Neural cell (in vitro differentiated cells): Measurements from ENCODE around the gene PLP1. TPM values are rescaled to one million over a fixed set of nuclear protein-coding genes. Genes with fewer than 3 reads are reported as not detected.

Source experiments
- H2AFZ ChIP-seq: fragments of 200-600, 300-800 bp; sonication (generic), shearing (Covaris generic); 2 replicates; pipeline ENCODE4 v1.6.0; 2014; ENCODE audit warnings: low read depth, mild to moderate bottlenecking, antibody characterized with exemption, low read length, moderate library complexity
- H3F3A ChIP-seq: fragments of 200-600 bp; shearing (Covaris generic); 2 replicates; pipeline ENCODE4 v1.6.1; 2016; ENCODE audit warnings: mild to moderate bottlenecking, moderate library complexity, mixed read lengths, antibody characterized with exemption, low read length; ENCODE audit not compliant: insufficient read depth, poor library complexity, severe bottlenecking
- H3K27ac ChIP-seq: fragments of 200-600, 300-800 bp; sonication (generic), shearing (Covaris generic); 2 replicates; pipeline ENCODE4 v1.5.1; 2014; ENCODE audit warnings: mild to moderate bottlenecking, low read length, moderate library complexity
- H3K27me3 ChIP-seq: fragments of 300-800, 200-600 bp; sonication (generic), shearing (Covaris generic); 2 replicates; pipeline ENCODE4 v1.6.0; 2014; ENCODE audit warnings: mild to moderate bottlenecking, low read depth, low read length, moderate library complexity; ENCODE audit not compliant: insufficient read depth
- H3K36me3 ChIP-seq: fragments of 300-800, 200-600 bp; sonication (generic), shearing (Covaris generic); 2 replicates; pipeline ENCODE4 v1.5.1; 2014; ENCODE audit warnings: mild to moderate bottlenecking, antibody characterized with exemption, low read length, moderate library complexity; ENCODE audit not compliant: insufficient read depth
- H3K4me2 ChIP-seq: fragments of 300-800, 200-600 bp; sonication (generic), shearing (Covaris generic); 2 replicates; pipeline ENCODE4 v1.6.0; 2014; ENCODE audit warnings: mild to moderate bottlenecking, low read length
- H3K4me3 ChIP-seq: fragments of 300-800, 200-600 bp; sonication (generic), shearing (Covaris generic); 2 replicates; pipeline ENCODE4 v1.5.1; 2014; ENCODE audit warnings: mild to moderate bottlenecking, low read length, moderate library complexity
- H3K79me2 ChIP-seq: fragments of 200-600 bp; shearing (Covaris generic); replicated peaks from 2 replicates; pipeline ENCODE4 v1.6.0; 2014; ENCODE audit warnings: mild to moderate bottlenecking, low read length, moderate library complexity; ENCODE audit not compliant: insufficient read depth
- H3K9ac ChIP-seq: fragments of 300-800, 200-600 bp; sonication (generic), shearing (Covaris generic); 2 replicates; pipeline ENCODE4 v1.6.1; 2016; ENCODE audit warnings: mild to moderate bottlenecking, low read length, mixed read lengths
- H3K9me2 ChIP-seq: fragments of 200-600 bp; shearing (Covaris generic); 2 replicates; pipeline ENCODE4 v1.6.1; 2016; ENCODE audit warnings: mild to moderate bottlenecking, low read length, mixed read lengths; ENCODE audit not compliant: insufficient read depth
- H3K9me3 ChIP-seq: fragments of 200-600, 300-800 bp; sonication (generic), shearing (Covaris generic); 2 replicates; pipeline ENCODE4 v1.6.1; 2016; ENCODE audit warnings: mild to moderate bottlenecking, mixed run types, low read length, moderate library complexity, mixed read lengths
- H4K20me1 ChIP-seq: fragments of 200-600 bp; shearing (Covaris generic); 2 replicates; pipeline ENCODE4 v1.6.1; 2016; ENCODE audit warnings: mild to moderate bottlenecking, mixed run types; ENCODE audit not compliant: insufficient read depth
- EP300 ChIP-seq: fragments of 450-650 bp; conservative IDR thresholded peaks from 2 replicates; pipeline ENCODE4 v1.6.1; 2014; ENCODE audit warnings: antibody characterized with exemption, mild to moderate bottlenecking, moderate library complexity; ENCODE audit not compliant: poor library complexity, severe bottlenecking
- EZH2 ChIP-seq: fragments of 200-600, 300-800 bp; shearing (Covaris generic), sonication (generic); IDR thresholded peaks from 2 replicates; pipeline ENCODE4 v1.6.1; 2014; ENCODE audit warnings: antibody characterized with exemption, low read length, borderline replicate concordance, mild to moderate bottlenecking; ENCODE audit not compliant: insufficient read depth, poor library complexity, severe bottlenecking
- MXI1 ChIP-seq: fragments of 450-650 bp; conservative IDR thresholded peaks from 2 replicates; pipeline ENCODE4 v1.6.1; 2014; ENCODE audit warnings: antibody characterized with exemption, mild to moderate bottlenecking; ENCODE audit not compliant: poor library complexity, severe bottlenecking
- POLR2AphosphoS5 ChIP-seq: IDR thresholded peaks from 2 replicates; pipeline ENCODE4 v1.6.1; 2012
- RAD21 ChIP-seq: fragments of 450-650 bp; conservative IDR thresholded peaks from 2 replicates; pipeline ENCODE4 v1.6.1; 2014; ENCODE audit warnings: antibody characterized with exemption, mild to moderate bottlenecking, moderate library complexity
- SMC3 ChIP-seq: fragments of 450-650 bp; conservative IDR thresholded peaks from 2 replicates; pipeline ENCODE4 v1.6.1; 2014; ENCODE audit warnings: antibody characterized with exemption, mild to moderate bottlenecking, moderate library complexity; ENCODE audit not compliant: poor library complexity
- TAF1 ChIP-seq: IDR thresholded peaks from 2 replicates; pipeline ENCODE4 v1.6.1; 2012; ENCODE audit warnings: low read depth
- polyA plus RNA-seq: library from polyadenylated mRNA; depleted of rRNA; stranded (reverse); fragments of >200 nt; gene quantifications from 2 replicates; pipeline ENCODE4 v1.2.3, GENCODE V29; 2014
- TF ChIP-seq, protein P1 (sequence below): fragments of 450-650 bp; IDR thresholded peaks from 2 replicates; pipeline ENCODE4 v1.5.1; 2014; ENCODE audit warnings: antibody characterized with exemption, mild to moderate bottlenecking, moderate library complexity; ENCODE audit not compliant: poor library complexity, severe bottlenecking
- TF ChIP-seq, protein P2 (sequence below): IDR thresholded peaks from 2 replicates; pipeline ENCODE4 v1.6.1; 2012; ENCODE audit warnings: borderline replicate concordance

PLP1 gene
- polyA plus RNA-seq, 1 donor from 2014 or later: 0.71 TPM

DNA sequence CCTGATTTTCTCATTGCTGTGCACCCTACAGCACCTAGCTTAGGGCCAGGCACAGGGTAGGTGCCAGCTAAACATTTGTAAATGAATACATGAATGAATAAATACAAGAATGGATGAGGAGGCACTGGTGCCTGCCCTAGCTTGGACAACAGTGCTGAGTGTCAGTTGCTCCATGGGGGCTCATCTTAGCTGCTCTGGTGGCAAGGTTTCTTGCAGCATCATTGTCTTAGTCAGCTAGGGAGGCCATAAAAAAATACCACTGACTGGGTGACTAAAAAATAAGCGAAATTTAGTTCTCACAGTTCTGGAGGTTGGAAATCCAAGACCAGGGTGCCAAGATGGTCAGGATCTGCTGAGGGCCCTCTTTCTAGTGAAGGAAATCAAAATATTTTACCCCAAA is 34.8 kb upstream of the PLP1 start:
- no peaks in the 10 kb centered on the region for H3K79me2 ChIP-seq
- H3F3A ChIP-seq: no peaks in the 10 kb centered on the region
- H3K9me3 ChIP-seq: no peaks in the 10 kb centered on the region
- no peak overlapping the region for H3K27ac ChIP-seq
- no peaks in the 10 kb centered on the region for H3K9me2 ChIP-seq
- H3K36me3 ChIP-seq: no peaks in the 10 kb centered on the region
- H4K20me1 ChIP-seq: no peaks in the 10 kb centered on the region
- H3K27me3 ChIP-seq: no peaks in the 10 kb centered on the region
- no peak overlapping the region for H3K4me3 ChIP-seq
- H2AFZ ChIP-seq: no peak overlapping the region
- TF ChIP-seq TAF1: no peak
- H3K9ac ChIP-seq: no peak overlapping the region
- H3K4me2 ChIP-seq: no peak overlapping the region

DNA sequence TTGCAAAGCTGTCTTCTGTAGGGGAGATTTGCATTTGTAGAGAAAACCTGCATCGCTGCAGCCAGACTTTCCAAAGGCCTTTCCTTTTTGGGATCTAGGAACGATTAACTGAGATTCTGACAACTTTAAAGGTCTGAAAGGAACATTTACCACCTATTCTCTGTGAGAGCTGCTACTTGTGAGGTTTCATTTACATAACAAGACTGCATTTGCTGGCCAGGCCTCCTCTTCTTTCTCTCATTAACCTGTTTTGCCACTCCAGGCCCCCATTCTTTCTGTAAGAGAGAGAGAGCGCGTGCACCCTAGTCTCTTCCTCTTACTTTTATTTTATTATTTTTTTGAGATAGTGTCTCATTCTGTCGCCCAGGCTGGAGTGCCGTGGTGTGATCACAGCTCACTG is 34.3 kb upstream of the PLP1 start:
- H3K27ac ChIP-seq: no peak overlapping the region
- no peak overlapping the region for H3K9ac ChIP-seq
- no peaks in the 10 kb centered on the region for H3K9me2 ChIP-seq
- H3K4me2 ChIP-seq: no peak overlapping the region
- H4K20me1 ChIP-seq: no peaks in the 10 kb centered on the region
- H3K4me3 ChIP-seq: no peak overlapping the region
- H3K27me3 ChIP-seq: no peaks in the 10 kb centered on the region
- H3K36me3 ChIP-seq: no peaks in the 10 kb centered on the region
- H3K9me3 ChIP-seq: no peaks in the 10 kb centered on the region
- H2AFZ ChIP-seq: no peak overlapping the region
- H3K79me2 ChIP-seq: no peaks in the 10 kb centered on the region
- TF ChIP-seq POLR2AphosphoS5 (no peak), EP300 (no peak), EZH2 (no peak), SMC3 (no peak), MXI1 (no peak), RAD21 (no peak), TAF1 (no peak)
- TF ChIP-seq, protein P1, sequence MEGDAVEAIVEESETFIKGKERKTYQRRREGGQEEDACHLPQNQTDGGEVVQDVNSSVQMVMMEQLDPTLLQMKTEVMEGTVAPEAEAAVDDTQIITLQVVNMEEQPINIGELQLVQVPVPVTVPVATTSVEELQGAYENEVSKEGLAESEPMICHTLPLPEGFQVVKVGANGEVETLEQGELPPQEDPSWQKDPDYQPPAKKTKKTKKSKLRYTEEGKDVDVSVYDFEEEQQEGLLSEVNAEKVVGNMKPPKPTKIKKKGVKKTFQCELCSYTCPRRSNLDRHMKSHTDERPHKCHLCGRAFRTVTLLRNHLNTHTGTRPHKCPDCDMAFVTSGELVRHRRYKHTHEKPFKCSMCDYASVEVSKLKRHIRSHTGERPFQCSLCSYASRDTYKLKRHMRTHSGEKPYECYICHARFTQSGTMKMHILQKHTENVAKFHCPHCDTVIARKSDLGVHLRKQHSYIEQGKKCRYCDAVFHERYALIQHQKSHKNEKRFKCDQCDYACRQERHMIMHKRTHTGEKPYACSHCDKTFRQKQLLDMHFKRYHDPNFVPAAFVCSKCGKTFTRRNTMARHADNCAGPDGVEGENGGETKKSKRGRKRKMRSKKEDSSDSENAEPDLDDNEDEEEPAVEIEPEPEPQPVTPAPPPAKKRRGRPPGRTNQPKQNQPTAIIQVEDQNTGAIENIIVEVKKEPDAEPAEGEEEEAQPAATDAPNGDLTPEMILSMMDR: no peak
- TF ChIP-seq, protein P2, sequence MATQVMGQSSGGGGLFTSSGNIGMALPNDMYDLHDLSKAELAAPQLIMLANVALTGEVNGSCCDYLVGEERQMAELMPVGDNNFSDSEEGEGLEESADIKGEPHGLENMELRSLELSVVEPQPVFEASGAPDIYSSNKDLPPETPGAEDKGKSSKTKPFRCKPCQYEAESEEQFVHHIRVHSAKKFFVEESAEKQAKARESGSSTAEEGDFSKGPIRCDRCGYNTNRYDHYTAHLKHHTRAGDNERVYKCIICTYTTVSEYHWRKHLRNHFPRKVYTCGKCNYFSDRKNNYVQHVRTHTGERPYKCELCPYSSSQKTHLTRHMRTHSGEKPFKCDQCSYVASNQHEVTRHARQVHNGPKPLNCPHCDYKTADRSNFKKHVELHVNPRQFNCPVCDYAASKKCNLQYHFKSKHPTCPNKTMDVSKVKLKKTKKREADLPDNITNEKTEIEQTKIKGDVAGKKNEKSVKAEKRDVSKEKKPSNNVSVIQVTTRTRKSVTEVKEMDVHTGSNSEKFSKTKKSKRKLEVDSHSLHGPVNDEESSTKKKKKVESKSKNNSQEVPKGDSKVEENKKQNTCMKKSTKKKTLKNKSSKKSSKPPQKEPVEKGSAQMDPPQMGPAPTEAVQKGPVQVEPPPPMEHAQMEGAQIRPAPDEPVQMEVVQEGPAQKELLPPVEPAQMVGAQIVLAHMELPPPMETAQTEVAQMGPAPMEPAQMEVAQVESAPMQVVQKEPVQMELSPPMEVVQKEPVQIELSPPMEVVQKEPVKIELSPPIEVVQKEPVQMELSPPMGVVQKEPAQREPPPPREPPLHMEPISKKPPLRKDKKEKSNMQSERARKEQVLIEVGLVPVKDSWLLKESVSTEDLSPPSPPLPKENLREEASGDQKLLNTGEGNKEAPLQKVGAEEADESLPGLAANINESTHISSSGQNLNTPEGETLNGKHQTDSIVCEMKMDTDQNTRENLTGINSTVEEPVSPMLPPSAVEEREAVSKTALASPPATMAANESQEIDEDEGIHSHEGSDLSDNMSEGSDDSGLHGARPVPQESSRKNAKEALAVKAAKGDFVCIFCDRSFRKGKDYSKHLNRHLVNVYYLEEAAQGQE: no peak
- H3F3A ChIP-seq: no peaks in the 10 kb centered on the region

DNA sequence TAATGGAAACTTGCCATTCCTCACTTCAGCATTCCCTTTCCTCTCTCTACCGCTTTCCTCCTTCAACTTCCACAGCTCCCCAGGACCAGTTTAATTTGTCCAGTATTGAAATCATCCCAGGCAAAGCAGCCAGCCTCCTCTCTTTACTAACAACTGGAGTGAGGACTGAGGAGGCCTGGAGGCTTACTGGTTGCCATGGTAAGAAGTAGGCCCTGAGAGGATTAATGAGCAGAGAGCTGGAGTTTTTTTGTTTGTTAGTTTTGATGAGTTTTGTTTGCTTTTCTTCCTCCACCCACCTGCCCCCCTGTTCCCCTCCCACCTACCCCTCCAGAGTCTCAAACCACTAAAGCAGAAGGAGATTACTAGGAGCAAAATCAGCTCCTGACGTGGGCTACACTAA is 29.5 kb upstream of the PLP1 start:
- no peaks in the 10 kb centered on the region for H3K79me2 ChIP-seq

More for the DNA sequence above, 29.5 kb upstream of the PLP1 start:
- Histone ChIP-seq H3K27ac (no peak overlapping the region), H3F3A (no peaks in the 10 kb centered on the region), H3K4me2 (no peak overlapping the region), H3K9me2 (no peaks in the 10 kb centered on the region), H3K9me3 (no peaks in the 10 kb centered on the region), H3K4me3 (no peak overlapping the region), H3K36me3 (no peaks in the 10 kb centered on the region), H3K9ac (no peak overlapping the region), H4K20me1 (no peaks in the 10 kb centered on the region), H3K27me3 (no peaks in the 10 kb centered on the region), H2AFZ (no peak overlapping the region)
- TF ChIP-seq MXI1 (no peak), SMC3 (no peak), TAF1 (no peak), POLR2AphosphoS5 (no peak), RAD21 (no peak), EP300 (no peak), EZH2 (no peak)
- TF ChIP-seq, protein P2: no peak
- TF ChIP-seq, protein P1: no peak
